GM23338 (cell line): ENCODE measurements around the gene ITGA2.

Source experiments
- CREB1 ChIP-seq: fragments of 250-450 bp; sonication (Bioruptor Pico); IDR thresholded peaks from 2 replicates; pipeline ENCODE4 v1.5.0; 2020; ENCODE audit warnings: low read depth, mild to moderate bottlenecking, moderate library complexity
- EZH2 ChIP-seq: fragments of 200-600 bp; sonication (generic); IDR thresholded peaks from one replicate; pipeline ENCODE4 v1.8.0; 2017; ENCODE audit warnings: antibody characterized with exemption, mild to moderate bottlenecking, low read depth; ENCODE audit not compliant: unreplicated experiment
- EZH2phosphoT487 ChIP-seq: fragments of 200-600 bp; sonication (generic); IDR thresholded peaks from one replicate; pipeline ENCODE4 v1.8.1; 2018; ENCODE audit warnings: antibody characterized with exemption; ENCODE audit not compliant: unreplicated experiment
- JUNB ChIP-seq: IDR thresholded peaks from one replicate; pipeline ENCODE4 v1.6.1; 2016; ENCODE audit warnings: antibody characterized with exemption; ENCODE audit not compliant: unreplicated experiment
- NANOG ChIP-seq: IDR thresholded peaks from 2 replicates; pipeline ENCODE4 v1.6.1; 2016; ENCODE audit warnings: antibody characterized with exemption, borderline replicate concordance
- POLR2AphosphoS5 ChIP-seq: IDR thresholded peaks from 2 replicates; pipeline ENCODE4 v1.6.1; 2016; ENCODE audit warnings: antibody characterized with exemption, low read depth
- STAT1 ChIP-seq: IDR thresholded peaks from one replicate; pipeline ENCODE4 v1.6.1; 2016; ENCODE audit warnings: antibody characterized with exemption; ENCODE audit not compliant: unreplicated experiment
- ZNF114 ChIP-seq: fragments of 250-450 bp; sonication (Bioruptor Pico); IDR thresholded peaks from 2 replicates; pipeline ENCODE4 v1.5.0; 2020; ENCODE audit warnings: mild to moderate bottlenecking, moderate library complexity
- ZNF331 ChIP-seq: fragments of 250-450 bp; sonication (Bioruptor Pico); IDR thresholded peaks from 2 replicates; pipeline ENCODE4 v1.5.0; 2020; ENCODE audit warnings: low read depth, mild to moderate bottlenecking, moderate library complexity
- TF ChIP-seq, protein P1 (sequence below): IDR thresholded peaks from one replicate; pipeline ENCODE4 v1.6.1; 2018; ENCODE audit warnings: antibody characterized with exemption; ENCODE audit not compliant: unreplicated experiment
- TF ChIP-seq, protein P2 (sequence below), 2 experiments: fragments of 200-600 bp in 1 of 2; sonication (generic) in 1 of 2; conservative IDR thresholded peaks; 2 replicates each; pipeline versions ENCODE4 v1.5.1 to v1.6.1; 2016 to 2017; ENCODE audit warnings: antibody characterized with exemption in 2 of 2, low read depth in 2 of 2, mild to moderate bottlenecking in 2 of 2, moderate library complexity in 1 of 2
- TF ChIP-seq, protein P3 (sequence below): IDR thresholded peaks from 2 replicates; pipeline ENCODE4 v1.6.1; 2016; ENCODE audit warnings: antibody characterized with exemption
- TF ChIP-seq, protein P4 (sequence below): fragments of 250-450 bp; sonication (Bioruptor Pico); IDR thresholded peaks from 2 replicates; pipeline ENCODE4 v1.5.0; 2020; ENCODE audit warnings: mild to moderate bottlenecking, moderate library complexity

DNA sequence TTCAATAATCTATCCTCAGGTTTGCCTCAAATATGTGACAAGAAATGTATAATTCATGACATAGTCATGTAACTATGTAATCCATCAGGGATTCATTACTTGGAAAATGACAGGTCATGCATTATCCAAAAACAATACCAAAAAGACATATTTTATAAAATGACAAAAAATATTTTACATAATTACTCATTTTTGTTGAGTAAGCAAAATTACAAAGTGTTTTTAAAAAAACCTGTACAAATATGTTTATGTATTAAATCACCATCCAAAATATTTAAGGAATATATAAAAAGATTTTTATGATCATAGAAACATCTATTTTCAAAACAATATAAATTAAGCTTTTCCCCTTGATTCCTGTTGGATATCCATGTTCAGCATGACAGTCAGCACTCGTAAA, 36.7 kb upstream of the ITGA2 start:
- TF ChIP-seq, protein P1, sequence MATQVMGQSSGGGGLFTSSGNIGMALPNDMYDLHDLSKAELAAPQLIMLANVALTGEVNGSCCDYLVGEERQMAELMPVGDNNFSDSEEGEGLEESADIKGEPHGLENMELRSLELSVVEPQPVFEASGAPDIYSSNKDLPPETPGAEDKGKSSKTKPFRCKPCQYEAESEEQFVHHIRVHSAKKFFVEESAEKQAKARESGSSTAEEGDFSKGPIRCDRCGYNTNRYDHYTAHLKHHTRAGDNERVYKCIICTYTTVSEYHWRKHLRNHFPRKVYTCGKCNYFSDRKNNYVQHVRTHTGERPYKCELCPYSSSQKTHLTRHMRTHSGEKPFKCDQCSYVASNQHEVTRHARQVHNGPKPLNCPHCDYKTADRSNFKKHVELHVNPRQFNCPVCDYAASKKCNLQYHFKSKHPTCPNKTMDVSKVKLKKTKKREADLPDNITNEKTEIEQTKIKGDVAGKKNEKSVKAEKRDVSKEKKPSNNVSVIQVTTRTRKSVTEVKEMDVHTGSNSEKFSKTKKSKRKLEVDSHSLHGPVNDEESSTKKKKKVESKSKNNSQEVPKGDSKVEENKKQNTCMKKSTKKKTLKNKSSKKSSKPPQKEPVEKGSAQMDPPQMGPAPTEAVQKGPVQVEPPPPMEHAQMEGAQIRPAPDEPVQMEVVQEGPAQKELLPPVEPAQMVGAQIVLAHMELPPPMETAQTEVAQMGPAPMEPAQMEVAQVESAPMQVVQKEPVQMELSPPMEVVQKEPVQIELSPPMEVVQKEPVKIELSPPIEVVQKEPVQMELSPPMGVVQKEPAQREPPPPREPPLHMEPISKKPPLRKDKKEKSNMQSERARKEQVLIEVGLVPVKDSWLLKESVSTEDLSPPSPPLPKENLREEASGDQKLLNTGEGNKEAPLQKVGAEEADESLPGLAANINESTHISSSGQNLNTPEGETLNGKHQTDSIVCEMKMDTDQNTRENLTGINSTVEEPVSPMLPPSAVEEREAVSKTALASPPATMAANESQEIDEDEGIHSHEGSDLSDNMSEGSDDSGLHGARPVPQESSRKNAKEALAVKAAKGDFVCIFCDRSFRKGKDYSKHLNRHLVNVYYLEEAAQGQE, result no peak
- TF ChIP-seq, protein P2, sequence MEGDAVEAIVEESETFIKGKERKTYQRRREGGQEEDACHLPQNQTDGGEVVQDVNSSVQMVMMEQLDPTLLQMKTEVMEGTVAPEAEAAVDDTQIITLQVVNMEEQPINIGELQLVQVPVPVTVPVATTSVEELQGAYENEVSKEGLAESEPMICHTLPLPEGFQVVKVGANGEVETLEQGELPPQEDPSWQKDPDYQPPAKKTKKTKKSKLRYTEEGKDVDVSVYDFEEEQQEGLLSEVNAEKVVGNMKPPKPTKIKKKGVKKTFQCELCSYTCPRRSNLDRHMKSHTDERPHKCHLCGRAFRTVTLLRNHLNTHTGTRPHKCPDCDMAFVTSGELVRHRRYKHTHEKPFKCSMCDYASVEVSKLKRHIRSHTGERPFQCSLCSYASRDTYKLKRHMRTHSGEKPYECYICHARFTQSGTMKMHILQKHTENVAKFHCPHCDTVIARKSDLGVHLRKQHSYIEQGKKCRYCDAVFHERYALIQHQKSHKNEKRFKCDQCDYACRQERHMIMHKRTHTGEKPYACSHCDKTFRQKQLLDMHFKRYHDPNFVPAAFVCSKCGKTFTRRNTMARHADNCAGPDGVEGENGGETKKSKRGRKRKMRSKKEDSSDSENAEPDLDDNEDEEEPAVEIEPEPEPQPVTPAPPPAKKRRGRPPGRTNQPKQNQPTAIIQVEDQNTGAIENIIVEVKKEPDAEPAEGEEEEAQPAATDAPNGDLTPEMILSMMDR (conservative IDR thresholded peaks at IDR 0.05; ENCODE audit: low read depth in 2 of 2), result no peak
- TF ChIP-seq POLR2AphosphoS5 (no peak), CREB1 (no peak), EZH2 (no peak), JUNB (no peak), ZNF331 (no peak), EZH2phosphoT487 (no peak), NANOG (no peak), STAT1 (no peak), ZNF114 (no peak)
- TF ChIP-seq, protein P3, sequence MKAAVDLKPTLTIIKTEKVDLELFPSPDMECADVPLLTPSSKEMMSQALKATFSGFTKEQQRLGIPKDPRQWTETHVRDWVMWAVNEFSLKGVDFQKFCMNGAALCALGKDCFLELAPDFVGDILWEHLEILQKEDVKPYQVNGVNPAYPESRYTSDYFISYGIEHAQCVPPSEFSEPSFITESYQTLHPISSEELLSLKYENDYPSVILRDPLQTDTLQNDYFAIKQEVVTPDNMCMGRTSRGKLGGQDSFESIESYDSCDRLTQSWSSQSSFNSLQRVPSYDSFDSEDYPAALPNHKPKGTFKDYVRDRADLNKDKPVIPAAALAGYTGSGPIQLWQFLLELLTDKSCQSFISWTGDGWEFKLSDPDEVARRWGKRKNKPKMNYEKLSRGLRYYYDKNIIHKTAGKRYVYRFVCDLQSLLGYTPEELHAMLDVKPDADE, result no peak
- TF ChIP-seq, protein P4, sequence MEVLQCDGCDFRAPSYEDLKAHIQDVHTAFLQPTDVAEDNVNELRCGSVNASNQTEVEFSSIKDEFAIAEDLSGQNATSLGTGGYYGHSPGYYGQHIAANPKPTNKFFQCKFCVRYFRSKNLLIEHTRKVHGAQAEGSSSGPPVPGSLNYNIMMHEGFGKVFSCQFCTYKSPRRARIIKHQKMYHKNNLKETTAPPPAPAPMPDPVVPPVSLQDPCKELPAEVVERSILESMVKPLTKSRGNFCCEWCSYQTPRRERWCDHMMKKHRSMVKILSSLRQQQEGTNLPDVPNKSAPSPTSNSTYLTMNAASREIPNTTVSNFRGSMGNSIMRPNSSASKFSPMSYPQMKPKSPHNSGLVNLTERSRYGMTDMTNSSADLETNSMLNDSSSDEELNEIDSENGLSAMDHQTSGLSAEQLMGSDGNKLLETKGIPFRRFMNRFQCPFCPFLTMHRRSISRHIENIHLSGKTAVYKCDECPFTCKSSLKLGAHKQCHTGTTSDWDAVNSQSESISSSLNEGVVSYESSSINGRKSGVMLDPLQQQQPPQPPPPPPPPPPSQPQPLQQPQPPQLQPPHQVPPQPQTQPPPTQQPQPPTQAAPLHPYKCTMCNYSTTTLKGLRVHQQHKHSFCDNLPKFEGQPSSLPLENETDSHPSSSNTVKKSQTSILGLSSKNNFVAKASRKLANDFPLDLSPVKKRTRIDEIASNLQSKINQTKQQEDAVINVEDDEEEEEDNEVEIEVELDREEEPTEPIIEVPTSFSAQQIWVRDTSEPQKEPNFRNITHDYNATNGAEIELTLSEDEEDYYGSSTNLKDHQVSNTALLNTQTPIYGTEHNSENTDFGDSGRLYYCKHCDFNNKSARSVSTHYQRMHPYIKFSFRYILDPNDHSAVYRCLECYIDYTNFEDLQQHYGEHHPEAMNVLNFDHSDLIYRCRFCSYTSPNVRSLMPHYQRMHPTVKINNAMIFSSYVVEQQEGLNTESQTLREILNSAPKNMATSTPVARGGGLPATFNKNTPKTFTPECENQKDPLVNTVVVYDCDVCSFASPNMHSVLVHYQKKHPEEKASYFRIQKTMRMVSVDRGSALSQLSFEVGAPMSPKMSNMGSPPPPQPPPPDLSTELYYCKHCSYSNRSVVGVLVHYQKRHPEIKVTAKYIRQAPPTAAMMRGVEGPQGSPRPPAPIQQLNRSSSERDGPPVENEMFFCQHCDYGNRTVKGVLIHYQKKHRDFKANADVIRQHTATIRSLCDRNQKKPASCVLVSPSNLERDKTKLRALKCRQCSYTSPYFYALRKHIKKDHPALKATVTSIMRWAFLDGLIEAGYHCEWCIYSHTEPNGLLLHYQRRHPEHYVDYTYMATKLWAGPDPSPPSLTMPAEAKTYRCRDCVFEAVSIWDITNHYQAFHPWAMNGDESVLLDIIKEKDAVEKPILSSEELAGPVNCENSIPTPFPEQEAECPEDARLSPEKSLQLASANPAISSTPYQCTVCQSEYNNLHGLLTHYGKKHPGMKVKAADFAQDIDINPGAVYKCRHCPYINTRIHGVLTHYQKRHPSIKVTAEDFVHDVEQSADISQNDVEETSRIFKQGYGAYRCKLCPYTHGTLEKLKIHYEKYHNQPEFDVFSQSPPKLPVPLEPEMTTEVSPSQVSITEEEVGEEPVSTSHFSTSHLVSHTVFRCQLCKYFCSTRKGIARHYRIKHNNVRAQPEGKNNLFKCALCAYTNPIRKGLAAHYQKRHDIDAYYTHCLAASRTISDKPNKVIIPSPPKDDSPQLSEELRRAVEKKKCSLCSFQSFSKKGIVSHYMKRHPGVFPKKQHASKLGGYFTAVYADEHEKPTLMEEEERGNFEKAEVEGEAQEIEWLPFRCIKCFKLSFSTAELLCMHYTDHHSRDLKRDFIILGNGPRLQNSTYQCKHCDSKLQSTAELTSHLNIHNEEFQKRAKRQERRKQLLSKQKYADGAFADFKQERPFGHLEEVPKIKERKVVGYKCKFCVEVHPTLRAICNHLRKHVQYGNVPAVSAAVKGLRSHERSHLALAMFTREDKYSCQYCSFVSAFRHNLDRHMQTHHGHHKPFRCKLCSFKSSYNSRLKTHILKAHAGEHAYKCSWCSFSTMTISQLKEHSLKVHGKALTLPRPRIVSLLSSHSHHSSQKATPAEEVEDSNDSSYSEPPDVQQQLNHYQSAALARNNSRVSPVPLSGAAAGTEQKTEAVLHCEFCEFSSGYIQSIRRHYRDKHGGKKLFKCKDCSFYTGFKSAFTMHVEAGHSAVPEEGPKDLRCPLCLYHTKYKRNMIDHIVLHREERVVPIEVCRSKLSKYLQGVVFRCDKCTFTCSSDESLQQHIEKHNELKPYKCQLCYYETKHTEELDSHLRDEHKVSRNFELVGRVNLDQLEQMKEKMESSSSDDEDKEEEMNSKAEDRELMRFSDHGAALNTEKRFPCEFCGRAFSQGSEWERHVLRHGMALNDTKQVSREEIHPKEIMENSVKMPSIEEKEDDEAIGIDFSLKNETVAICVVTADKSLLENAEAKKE (CRISPR knock-in tag), result no peak
